Measurements from ENCODE around the gene RPGRIP1.
"Not testable (repeated sequence)": the region's sequence is repeated elsewhere in the genome, so short reads cannot be mapped to it uniquely, and the experiment has no call there.

The RPGRIP1 gene

GRCh38 chr14:21302836-21303140, 22.9 kb downstream of the RPGRIP1 start:
- peak; percentile 74 for TF ChIP-seq ZNF121 (tag by site-specific recombination; IDR thresholded peaks at IDR 0.05)
- CTCF ChIA-PET: not testable (repeated sequence)

GRCh38 chr14:21307637-21308036, 27.8 kb downstream of the RPGRIP1 start:
- no peak overlapping the region for H3K27ac ChIP-seq (ENCODE audit: extremely low read depth, low read depth, low read length)
- ChIA-PET CTCF (no interaction called here), POLR2A (no interaction called here)
- H3K4me3 ChIP-seq (ENCODE audit: low read depth, low read length): no peak overlapping the region
- H3K36me3 ChIP-seq (ENCODE audit: control insufficient read depth in 2 of 2, insufficient read depth in 1 of 2, low read length in 2 of 2): no peaks in the 10 kb centered on the region
- peaks cover 6% of the 10 kb centered on the region for H3K4me1 ChIP-seq (ENCODE audit: control insufficient read depth, insufficient read depth, low read length)
- TF ChIP-seq ZNF138 (tag by site-specific recombination; IDR thresholded peaks at IDR 0.05; ENCODE audit: borderline replicate concordance) (no peak), SALL2 (tag by site-specific recombination; IDR thresholded peaks at IDR 0.05; ENCODE audit: borderline replicate concordance) (no peak), GLI4 (tag by site-specific recombination; IDR thresholded peaks at IDR 0.05) (no peak), KLF17 (tag by site-specific recombination; IDR thresholded peaks at IDR 0.05) (no peak), ZNF658 (tag by site-specific recombination; IDR thresholded peaks at IDR 0.05) (no peak), ZNF654 (tag by site-specific recombination; IDR thresholded peaks at IDR 0.05; ENCODE audit: low read depth) (no peak), ZNF585B (tag by site-specific recombination; IDR thresholded peaks at IDR 0.05) (no peak), CTCF (tag by site-specific recombination; IDR thresholded peaks at IDR 0.05) (no peak), ZNF280D (tag by site-specific recombination; IDR thresholded peaks at IDR 0.05) (no peak), ZNF2 (tag by site-specific recombination; IDR thresholded peaks at IDR 0.05) (no peak), ZSCAN23 (tag by site-specific recombination; IDR thresholded peaks at IDR 0.05) (no peak), ZNF518A (tag by site-specific recombination; conservative IDR thresholded peaks at IDR 0.05; ENCODE audit: low read depth) (no peak), EGR2 (tag by site-specific recombination; IDR thresholded peaks at IDR 0.05; ENCODE audit: low read depth) (no peak), ZNF629 (tag by site-specific recombination; IDR thresholded peaks at IDR 0.05) (no peak), ZNF544 (tag by site-specific recombination; IDR thresholded peaks at IDR 0.05) (no peak)
- no peaks in the 10 kb centered on the region for H3K9me3 ChIP-seq (ENCODE audit: control insufficient read depth, insufficient read depth, low read depth, low read length)

More at GRCh38 chr14:21302836-21303140, 22.9 kb downstream of the RPGRIP1 start:
- not testable (repeated sequence) for H3K36me3 ChIP-seq (ENCODE audit: control insufficient read depth in 2 of 2, insufficient read depth in 1 of 2, low read length in 2 of 2); H3K4me1 ChIP-seq (ENCODE audit: control insufficient read depth, insufficient read depth, low read length); H3K4me3 ChIP-seq (ENCODE audit: low read depth, low read length); H3K9me3 ChIP-seq (ENCODE audit: control insufficient read depth, insufficient read depth, low read depth, low read length); H3K27ac ChIP-seq (ENCODE audit: extremely low read depth, low read depth, low read length)
- POLR2A ChIA-PET: interaction anchor here (0.7 kb wide), 1 partner anchor 90 kb away, joined by 6 read pairs; no protein-coding TSS in a partner anchor
